ENCODE results near the gene CDADC1. TPM values are rescaled to one million over a fixed set of nuclear protein-coding genes. Genes with fewer than 3 reads are reported as not detected.

CDADC1 gene
- total and polyA plus RNA-seq, 2 donors (not counting 3 experiments of a cell fraction or from before 2014, with no cell fraction given) = 2.4 to 9.1 TPM

DNA sequence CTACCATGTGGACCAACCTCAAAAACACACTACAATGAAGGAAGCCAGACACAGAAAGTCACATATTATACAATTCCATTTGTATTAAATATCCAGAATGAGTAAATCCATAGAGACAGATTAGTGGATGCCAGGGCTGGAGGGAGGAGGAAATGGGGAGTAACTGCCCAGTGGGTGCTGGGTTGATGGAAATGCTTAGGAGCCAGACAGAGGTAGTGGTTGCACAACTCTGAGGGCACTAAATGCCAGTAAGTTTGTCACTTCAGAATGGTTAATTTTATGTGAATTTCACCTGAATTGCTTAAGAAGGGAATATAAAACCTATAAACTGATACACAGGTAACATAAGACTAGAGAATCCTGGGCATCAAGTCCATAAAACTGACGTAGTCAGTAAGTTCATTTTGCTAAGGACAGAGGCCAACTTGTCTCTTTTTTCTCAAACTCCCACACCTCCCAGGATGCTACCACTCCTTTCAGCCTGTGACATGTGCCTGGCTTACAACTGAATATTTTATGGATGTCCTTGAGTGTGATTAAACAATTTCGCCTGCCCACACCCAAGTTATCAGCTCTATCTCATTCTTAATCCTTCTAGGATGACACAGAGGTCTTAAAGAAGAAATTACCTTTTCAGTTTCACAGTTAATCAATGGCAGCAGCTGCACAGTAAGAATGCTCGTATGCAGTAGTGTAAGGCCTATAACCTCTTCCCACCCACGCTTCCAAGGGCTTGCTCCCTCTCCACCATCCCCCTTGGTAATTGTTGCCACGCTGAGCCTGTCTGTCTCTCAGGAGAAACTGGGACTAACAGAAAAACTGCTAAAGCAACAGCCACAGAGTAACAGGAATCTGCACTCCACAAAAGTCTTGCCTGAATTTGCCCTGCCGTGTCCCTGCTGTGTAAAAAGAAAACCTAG, 33.5 kb upstream of the CDADC1 start:
- ChIA-PET POLR2A (no interaction called here), CTCF (interaction anchor here (1.1 to 1.8 kb wide), 3 partner anchors 26 to 115 kb away, joined by 3 to 6 read pairs (median 4); no protein-coding TSS in a partner anchor)
- H3K9me3 ChIP-seq (replicated peaks; ENCODE audit: control insufficient read depth, insufficient read depth, low read length) = no peaks in the 10 kb centered on the region
- no peak overlapping the region for H3K27ac ChIP-seq (ENCODE audit: insufficient read depth, low read depth, low read length)
- no peak for DNase-seq (ENCODE audit: low read depth, low spot score)
- no peak overlapping the region for H3K4me2 ChIP-seq (ENCODE audit: insufficient read depth, low read length)
- peaks cover 2 to 3% of the 10 kb centered on the region in 2 experiments for H3K36me3 ChIP-seq (ENCODE audit: control insufficient read depth in 2 of 2, extremely low read depth in 1 of 2, insufficient read depth in 2 of 2, low read length in 2 of 2)
- H2AFZ ChIP-seq (ENCODE audit: low read depth, low read length) = no peak overlapping the region
- peaks cover 20 to 22% of the 10 kb centered on the region in 2 experiments for H3K27me3 ChIP-seq (ENCODE audit: control insufficient read depth in 2 of 2, insufficient read depth in 2 of 2, low read length in 2 of 2)
- no peak overlapping the region for H3K9ac ChIP-seq (replicated peaks; ENCODE audit: extremely low read depth, insufficient read depth, low read length)
- H3K4me1 ChIP-seq (ENCODE audit: control insufficient read depth, extremely low read depth, insufficient read depth, low read length) = no peaks in the 10 kb centered on the region
- dilution Hi-C loops (cut with MboI; ENCODE audit: extremely low pct_ligation_motif_present, low sequenced_read_pairs) = no loop called here
- intact Hi-C loops (cut with micrococcal nuclease) = no loop called here
- TF ChIP-seq MYC (IDR thresholded peaks at IDR 0.05; ENCODE audit: low read depth, low read length) = no peak
- no peak for TF ChIP-seq FOS (IDR thresholded peaks at IDR 0.05; ENCODE audit: borderline replicate concordance, insufficient read depth, low read length)
- no peak for TF ChIP-seq POLR2AphosphoS5 (IDR thresholded peaks at IDR 0.05; ENCODE audit: insufficient read depth, low read depth, low read length)
- TF ChIP-seq POLR2A (IDR thresholded peaks at IDR 0.05; ENCODE audit: low read depth, low read length) = no peak
- no peak for TF ChIP-seq GATA2 (IDR thresholded peaks at IDR 0.05; ENCODE audit: insufficient read depth, insufficient read length, low read depth, low read length)
- TF ChIP-seq EZH2 (IDR thresholded peaks at IDR 0.05; ENCODE audit: borderline replicate concordance, low read depth, low read length, severe bottlenecking) = no peak
- TF ChIP-seq, protein P1, sequence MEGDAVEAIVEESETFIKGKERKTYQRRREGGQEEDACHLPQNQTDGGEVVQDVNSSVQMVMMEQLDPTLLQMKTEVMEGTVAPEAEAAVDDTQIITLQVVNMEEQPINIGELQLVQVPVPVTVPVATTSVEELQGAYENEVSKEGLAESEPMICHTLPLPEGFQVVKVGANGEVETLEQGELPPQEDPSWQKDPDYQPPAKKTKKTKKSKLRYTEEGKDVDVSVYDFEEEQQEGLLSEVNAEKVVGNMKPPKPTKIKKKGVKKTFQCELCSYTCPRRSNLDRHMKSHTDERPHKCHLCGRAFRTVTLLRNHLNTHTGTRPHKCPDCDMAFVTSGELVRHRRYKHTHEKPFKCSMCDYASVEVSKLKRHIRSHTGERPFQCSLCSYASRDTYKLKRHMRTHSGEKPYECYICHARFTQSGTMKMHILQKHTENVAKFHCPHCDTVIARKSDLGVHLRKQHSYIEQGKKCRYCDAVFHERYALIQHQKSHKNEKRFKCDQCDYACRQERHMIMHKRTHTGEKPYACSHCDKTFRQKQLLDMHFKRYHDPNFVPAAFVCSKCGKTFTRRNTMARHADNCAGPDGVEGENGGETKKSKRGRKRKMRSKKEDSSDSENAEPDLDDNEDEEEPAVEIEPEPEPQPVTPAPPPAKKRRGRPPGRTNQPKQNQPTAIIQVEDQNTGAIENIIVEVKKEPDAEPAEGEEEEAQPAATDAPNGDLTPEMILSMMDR (IDR thresholded peaks at IDR 0.05; ENCODE audit: extremely low read depth in 1 of 2, insufficient read depth in 1 of 2, low read depth in 1 of 2, low read length in 2 of 2) = no peak
- TF ChIP-seq JUN (IDR thresholded peaks at IDR 0.05; ENCODE audit: borderline replicate concordance, insufficient read depth, insufficient read length, low read depth) = no peak
- TF ChIP-seq, protein P2, sequence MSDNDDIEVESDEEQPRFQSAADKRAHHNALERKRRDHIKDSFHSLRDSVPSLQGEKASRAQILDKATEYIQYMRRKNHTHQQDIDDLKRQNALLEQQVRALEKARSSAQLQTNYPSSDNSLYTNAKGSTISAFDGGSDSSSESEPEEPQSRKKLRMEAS (IDR thresholded peaks at IDR 0.05; ENCODE audit: insufficient read depth, insufficient read length) = no peak
- no TSS peak for BruUV-seq (replicated peaks)
- no peaks in the 10 kb centered on the region for H3K79me2 ChIP-seq (ENCODE audit: control insufficient read depth, insufficient read depth, low read length)
- no peak for FAIRE-seq
- no peaks in the 10 kb centered on the region for H3K9me1 ChIP-seq (replicated peaks; ENCODE audit: control insufficient read depth, extremely low read depth, insufficient read depth, low read length)
- H4K20me1 ChIP-seq (replicated peaks; ENCODE audit: control insufficient read depth, extremely low read depth, insufficient read depth, low read length) = no peaks in the 10 kb centered on the region
- H3K4me3 ChIP-seq (replicated peaks in 1 of 3; ENCODE audit: insufficient read depth in 1 of 3, low read depth in 1 of 3, low read length in 3 of 3) = no peak overlapping the region
